ENCODE measurements around the gene OR6B1.
"Not testable (repeated sequence)": the region's sequence is repeated elsewhere in the genome, so short reads cannot be mapped to it uniquely, and the experiment has no call there.

OR6B1 gene

GRCh38 chr7:144006029-144006691 is 6.0 kb downstream of the OR6B1 start:
- DNase-seq (ENCODE audit: low read depth in 2 of 2, low spot score in 1 of 2) = no peak

GRCh38 chr7:144006692-144007042 is 6.5 kb downstream of the OR6B1 start:
- DNase-seq (ENCODE audit: low read depth in 2 of 2, low spot score in 1 of 2) = no peak

GRCh38 chr7:144009361-144009760 is 9.2 kb downstream of the OR6B1 start:
- no peak for DNase-seq (ENCODE audit: low read depth in 2 of 2, low spot score in 1 of 2)

GRCh38 chr7:144010061-144010460 is 9.9 kb downstream of the OR6B1 start:
- DNase-seq (ENCODE audit: low read depth in 2 of 2, low spot score in 1 of 2) = not testable (repeated sequence)

GRCh38 chr7:144010821-144011220 is 10.7 kb downstream of the OR6B1 start:
- not testable (repeated sequence) for DNase-seq (ENCODE audit: low read depth in 2 of 2, low spot score in 1 of 2)

GRCh38 chr7:144011458-144012230 is 11.5 kb downstream of the OR6B1 start:
- no peak for DNase-seq (ENCODE audit: low read depth in 2 of 2, low spot score in 1 of 2)

- no peak for DNase-seq (ENCODE audit: low read depth in 2 of 2, low spot score in 1 of 2)
Measured at GRCh38 chr7:144018065-144018464, 17.9 kb downstream of the OR6B1 start.

- no peak for DNase-seq (ENCODE audit: low read depth in 2 of 2, low spot score in 1 of 2)
Measured at GRCh38 chr7:144019457-144019856, 19.3 kb downstream of the OR6B1 start.

GRCh38 chr7:144020340-144020739 is 20.2 kb downstream of the OR6B1 start:
- DNase-seq (ENCODE audit: low read depth in 2 of 2, low spot score in 1 of 2) = no peak

- no peak for DNase-seq (ENCODE audit: low read depth in 2 of 2, low spot score in 1 of 2)
Measured at GRCh38 chr7:144022169-144022568, 22.0 kb downstream of the OR6B1 start.

- no peak for DNase-seq (ENCODE audit: low read depth in 2 of 2, low spot score in 1 of 2)
Measured at GRCh38 chr7:144023171-144023827, 23.2 kb downstream of the OR6B1 start.

GRCh38 chr7:144024213-144024612 is 24.1 kb downstream of the OR6B1 start:
- DNase-seq (ENCODE audit: low read depth in 2 of 2, low spot score in 1 of 2) = no peak

- DNase-seq (ENCODE audit: low read depth in 2 of 2, low spot score in 1 of 2) = no peak
Measured at GRCh38 chr7:144026203-144026883, 26.2 kb downstream of the OR6B1 start.

- no peak for DNase-seq (ENCODE audit: low read depth in 2 of 2, low spot score in 1 of 2)
Measured at GRCh38 chr7:144027070-144027469, 26.9 kb downstream of the OR6B1 start.

- DNase-seq (ENCODE audit: low read depth in 2 of 2, low spot score in 1 of 2) = no peak
Measured at GRCh38 chr7:144027974-144028373, 27.9 kb downstream of the OR6B1 start.

GRCh38 chr7:144028547-144028946 is 28.4 kb downstream of the OR6B1 start:
- no peak for DNase-seq (ENCODE audit: low read depth in 2 of 2, low spot score in 1 of 2)

GRCh38 chr7:144032516-144032915 is 32.4 kb downstream of the OR6B1 start:
- no peak for DNase-seq (ENCODE audit: low read depth in 2 of 2, low spot score in 1 of 2)

- no peak for DNase-seq (ENCODE audit: low read depth in 2 of 2, low spot score in 1 of 2)
Measured at GRCh38 chr7:144032985-144033709, 33.0 kb downstream of the OR6B1 start.

- no peak for DNase-seq (ENCODE audit: low read depth in 2 of 2, low spot score in 1 of 2)
Measured at GRCh38 chr7:144035385-144035784, 35.3 kb downstream of the OR6B1 start.

- DNase-seq (ENCODE audit: low read depth in 2 of 2, low spot score in 1 of 2) = no peak
Measured at GRCh38 chr7:144036302-144036885, 36.3 kb downstream of the OR6B1 start.
